GM23338 (cell line): Measurements from ENCODE around the gene CEP72. TPM values are rescaled to one million over a fixed set of nuclear protein-coding genes. Genes with fewer than 3 reads are reported as not detected.
A peak's percentile ranks its signal among the peaks of the same experiment; 100 is the strongest.
"Not testable (repeated sequence)": the region's sequence is repeated elsewhere in the genome, so short reads cannot be mapped to it uniquely, and the experiment has no call there.

Experiments
- ATAC-seq: fragments of 200-7000 bp; cut with Tn5 transposase; 3 replicates; pipeline ENCODE4 v1.9.1; 2020
- DNase-seq: peaks from one replicate; pipeline ENCODE4 v3.0.0-alpha.2; 2015; ENCODE audit warnings: low spot score
- H2AFZ ChIP-seq: fragments of 200-600 bp; sonication (generic); 2 replicates; pipeline ENCODE4 v1.8.0; 2016; ENCODE audit warnings: antibody characterized with exemption, mild to moderate bottlenecking, moderate library complexity
- H3F3A ChIP-seq: fragments of 200-600 bp; sonication (generic); replicated peaks from 2 replicates; pipeline ENCODE4 v1.8.0; 2017; ENCODE audit warnings: antibody characterized with exemption, mixed run types, low read depth
- H3K27ac ChIP-seq: fragments of 200-600 bp; sonication (generic); 2 replicates; pipeline ENCODE4 v1.6.1; 2016; ENCODE audit warnings: low read depth
- H3K27me3 ChIP-seq: fragments of 200-600 bp; sonication (generic); 2 replicates; pipeline ENCODE4 v1.8.0; 2016; ENCODE audit warnings: mild to moderate bottlenecking, mixed run types, moderate library complexity; ENCODE audit not compliant: insufficient read depth
- H3K36me3 ChIP-seq: fragments of 200-600 bp; sonication (generic); 2 replicates; pipeline ENCODE4 v1.8.0; 2016; ENCODE audit warnings: mild to moderate bottlenecking; ENCODE audit not compliant: insufficient read depth
- H3K4me1 ChIP-seq: fragments of 200-600 bp; sonication (generic); 2 replicates; pipeline ENCODE4 v1.8.0; 2016; ENCODE audit warnings: mild to moderate bottlenecking, moderate library complexity; ENCODE audit not compliant: insufficient read depth
- H3K4me2 ChIP-seq: fragments of 200-600 bp; sonication (generic); 2 replicates; pipeline ENCODE4 v1.7.1; 2017; ENCODE audit warnings: mixed run types
- H3K4me3 ChIP-seq: fragments of 200-600 bp; sonication (generic); 2 replicates; pipeline ENCODE4 v1.6.1; 2016; ENCODE audit warnings: mixed run types
- H3K79me2 ChIP-seq: fragments of 200-600 bp; sonication (generic); replicated peaks from 2 replicates; pipeline ENCODE4 v1.8.0; 2017; ENCODE audit warnings: mild to moderate bottlenecking; ENCODE audit not compliant: insufficient read depth
- H3K9me2 ChIP-seq: fragments of 200-600 bp; sonication (generic); 2 replicates; pipeline ENCODE4 v1.8.0; 2017; ENCODE audit not compliant: insufficient read depth
- H4K20me1 ChIP-seq: fragments of 200-600 bp; sonication (generic); replicated peaks from 2 replicates; pipeline ENCODE4 v1.8.0; 2017; ENCODE audit warnings: mild to moderate bottlenecking; ENCODE audit not compliant: insufficient read depth
- H3K27ac Mint-ChIP-seq: 2 replicates; pipeline ENCODE4 v1.8.0; 2020; ENCODE audit warnings: inconsistent platforms, mild to moderate bottlenecking, moderate library complexity, mixed read lengths
- H3K27me3 Mint-ChIP-seq: 3 replicates; pipeline ENCODE4 v1.8.0; 2022; ENCODE audit warnings: low read depth, mild to moderate bottlenecking, moderate library complexity, mixed read lengths, inconsistent platforms; ENCODE audit not compliant: insufficient read depth, poor library complexity
- H3K36me3 Mint-ChIP-seq: 3 replicates; pipeline ENCODE4 v1.8.0; 2021; ENCODE audit warnings: low read depth, mild to moderate bottlenecking, inconsistent platforms, moderate library complexity, mixed read lengths
- H3K4me1 Mint-ChIP-seq: 3 replicates; pipeline ENCODE4 v1.8.0; 2020; ENCODE audit warnings: mild to moderate bottlenecking, inconsistent platforms, mixed read lengths
- H3K4me3 Mint-ChIP-seq: 3 replicates; pipeline ENCODE4 v1.8.0; 2021; ENCODE audit warnings: moderate library complexity, mild to moderate bottlenecking, inconsistent platforms, mixed read lengths
- H3K9me3 Mint-ChIP-seq: 3 replicates; pipeline ENCODE4 v1.8.0; 2020; ENCODE audit warnings: moderate library complexity, mild to moderate bottlenecking, inconsistent platforms, mixed read lengths
- POLR2AphosphoS5 ChIP-seq: IDR thresholded peaks from 2 replicates; pipeline ENCODE4 v1.6.1; 2016; ENCODE audit warnings: antibody characterized with exemption, low read depth
- polyA plus RNA-seq: library from polyadenylated mRNA; unstranded; fragments of >200 nt; fragmentation: Nextera tagmentation; extraction: Ambion mirVana; gene quantifications from 2 replicates; pipeline ENCODE4 v1.2.1, GENCODE V29; 2016
- total RNA-seq: library from RNA; depleted of rRNA; stranded (reverse); fragments of >200 nt; shearing (Covaris generic); gene quantifications from 2 replicates; pipeline ENCODE4 v1.2.3, GENCODE V29; 2014

The CEP72 gene
- total and polyA plus RNA-seq, 2 experiments from 2014 or later: 15.5 to 27.1 TPM

- H3K9me3 Mint-ChIP-seq, H3F3A ChIP-seq, H3K9me2 ChIP-seq, H3K36me3 ChIP-seq, H3K27ac Mint-ChIP-seq, H3K79me2 ChIP-seq, H3K36me3 Mint-ChIP-seq, H4K20me1 ChIP-seq, H2AFZ ChIP-seq, H3K4me1 Mint-ChIP-seq, H3K27ac ChIP-seq, H3K4me1 ChIP-seq: not testable (repeated sequence)
- Mint-ChIP-seq H3K4me3 (peak within 1 kb of the TSS; percentile 50; the same call in 2 of the 3 replicates), H3K27me3 (peaks cover 12% of the 10 kb centered on the region)
- TF ChIP-seq POLR2AphosphoS5: peak; percentile 46; the same call in 1 of the 2 replicates
- ATAC-seq: peak; percentile 52
- peak; percentile 61 for DNase-seq
- H3K4me3 ChIP-seq: peak within 1 kb of the TSS; percentile 54
- H3K4me2 ChIP-seq: peak within 1 kb of the TSS; percentile 75
- H3K27me3 ChIP-seq: peaks cover 13% of the 10 kb centered on the region
Measured at GRCh38 chr5:693271-694041, 81.3 kb downstream of the CEP72 start, which contains the start of gene TPPP. Gene TPPP (minus strand): TSS chr5:693352. CDS start chr5:678060, 15,292 bp downstream.

DNA sequence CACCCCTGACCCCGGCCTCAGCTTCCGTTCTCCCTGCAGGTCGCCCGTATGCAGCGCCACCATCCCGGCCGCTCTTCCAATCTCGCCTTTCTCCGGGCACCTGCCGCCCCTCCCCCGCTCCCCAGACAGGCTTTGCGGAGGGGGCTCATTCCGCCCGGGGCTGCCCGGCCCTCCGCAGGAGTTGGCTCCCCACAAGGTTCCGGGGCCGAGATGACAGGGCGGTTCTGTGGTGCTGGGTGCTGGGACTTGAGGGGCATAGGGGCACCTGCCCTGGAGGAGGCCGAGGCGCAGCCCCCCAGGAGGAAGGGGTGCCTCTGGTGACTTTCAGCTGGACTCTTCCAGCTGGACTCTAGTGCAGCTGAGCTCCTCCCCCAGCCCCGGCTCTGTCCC is 81.9 kb downstream of the CEP72 start:
- Histone ChIP-seq H3K27me3 (peaks cover 13% of the 10 kb centered on the region), H3K4me3 (peak overlapping the region; percentile 54; the same call in 1 of the 2 replicates), H3K4me2 (0 out of 2 replicates have a peak overlapping the region, but pooled peaks have one; percentile 57)
- not testable (repeated sequence) for H2AFZ ChIP-seq, H3K27ac Mint-ChIP-seq, H3K4me1 Mint-ChIP-seq, H3K79me2 ChIP-seq, DNase-seq, H3K27ac ChIP-seq, H3K9me3 Mint-ChIP-seq, H3K4me1 ChIP-seq, H3K9me2 ChIP-seq, H3K36me3 ChIP-seq, H3F3A ChIP-seq, H3K36me3 Mint-ChIP-seq, H4K20me1 ChIP-seq
- peaks cover 12% of the 10 kb centered on the region for H3K27me3 Mint-ChIP-seq
- peak; percentile 22 for ATAC-seq
- peak overlapping the region; percentile 49; the same call in 2 of the 3 replicates for H3K4me3 Mint-ChIP-seq

- H3K27ac Mint-ChIP-seq, H3K4me3 Mint-ChIP-seq, H3K9me3 Mint-ChIP-seq, H3F3A ChIP-seq, H3K4me3 ChIP-seq, H4K20me1 ChIP-seq, H3K4me1 ChIP-seq, H2AFZ ChIP-seq, H3K4me2 ChIP-seq, ATAC-seq, H3K36me3 Mint-ChIP-seq, H3K79me2 ChIP-seq, H3K9me2 ChIP-seq, DNase-seq, H3K36me3 ChIP-seq, H3K27ac ChIP-seq, H3K4me1 Mint-ChIP-seq: not testable (repeated sequence)
- H3K27me3 Mint-ChIP-seq: peaks cover 12% of the 10 kb centered on the region
- H3K27me3 ChIP-seq: peaks cover 13% of the 10 kb centered on the region
Measured at GRCh38 chr5:695475-695874, 83.3 kb downstream of the CEP72 start.

DNA sequence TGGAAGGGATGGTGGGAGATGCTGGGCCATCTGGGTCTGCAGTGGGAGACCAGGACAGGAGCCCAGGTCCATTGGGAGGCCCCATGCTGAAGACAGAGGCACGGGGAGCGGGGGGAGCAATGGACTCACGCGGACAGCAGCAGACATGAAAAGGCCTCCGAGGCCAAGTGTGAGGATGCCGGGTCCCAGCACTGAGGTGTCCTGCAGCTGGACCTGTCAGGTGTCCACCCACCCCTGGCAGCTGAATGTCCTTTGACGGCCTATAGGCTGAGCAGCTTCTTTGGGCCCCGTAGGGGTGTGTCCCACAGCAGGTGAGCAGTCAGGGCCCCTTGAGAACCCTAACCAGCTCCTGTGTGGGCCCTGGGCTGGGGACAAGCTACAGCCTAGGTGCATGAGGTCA is 84.1 kb downstream of the CEP72 start:
- not testable (repeated sequence) for H3K36me3 Mint-ChIP-seq, H3K27ac ChIP-seq, ATAC-seq, H3K36me3 ChIP-seq, H4K20me1 ChIP-seq, H3K4me3 Mint-ChIP-seq, H3K4me3 ChIP-seq, H3K4me2 ChIP-seq, H3F3A ChIP-seq, DNase-seq, H3K4me1 ChIP-seq, H3K4me1 Mint-ChIP-seq, H3K79me2 ChIP-seq, H2AFZ ChIP-seq, H3K27ac Mint-ChIP-seq, H3K9me3 Mint-ChIP-seq, H3K9me2 ChIP-seq
- peaks cover 18% of the 10 kb centered on the region for H3K27me3 ChIP-seq
- H3K27me3 Mint-ChIP-seq: peaks cover 12% of the 10 kb centered on the region

- not testable (repeated sequence) for H3K36me3 ChIP-seq, H3K4me2 ChIP-seq, H2AFZ ChIP-seq, H3K9me3 Mint-ChIP-seq, H3K79me2 ChIP-seq, ATAC-seq, H3K27ac Mint-ChIP-seq, H3K36me3 Mint-ChIP-seq, H3K27ac ChIP-seq, H3K4me1 Mint-ChIP-seq, H3K4me3 ChIP-seq, H3K4me1 ChIP-seq, H3K4me3 Mint-ChIP-seq, H4K20me1 ChIP-seq, DNase-seq, H3K9me2 ChIP-seq, H3F3A ChIP-seq
- peaks cover 12% of the 10 kb centered on the region for H3K27me3 Mint-ChIP-seq
- peaks cover 16% of the 10 kb centered on the region for H3K27me3 ChIP-seq
Measured at GRCh38 chr5:696753-697702, 84.9 kb downstream of the CEP72 start.
